OCI-LY1 (cell line): ENCODE data around the gene STX2.

Experiments
- EZH2 ChIP-seq: fragments of 200-600 bp; sonication (generic), shearing (Covaris generic); IDR thresholded peaks from 2 replicates; pipeline ENCODE4 v1.8.0; 2017; ENCODE audit warnings: borderline replicate concordance, mixed run types, mild to moderate bottlenecking, antibody characterized with exemption, low read length, moderate library complexity, mixed read lengths
- TF ChIP-seq, protein P1 (sequence below): fragments of 200-600 bp; sonication (generic), shearing (Covaris generic); IDR thresholded peaks from 2 replicates; pipeline ENCODE4 v1.5.1; 2017; ENCODE audit warnings: mild to moderate bottlenecking, antibody characterized with exemption, low read length, moderate library complexity, mixed read lengths

DNA sequence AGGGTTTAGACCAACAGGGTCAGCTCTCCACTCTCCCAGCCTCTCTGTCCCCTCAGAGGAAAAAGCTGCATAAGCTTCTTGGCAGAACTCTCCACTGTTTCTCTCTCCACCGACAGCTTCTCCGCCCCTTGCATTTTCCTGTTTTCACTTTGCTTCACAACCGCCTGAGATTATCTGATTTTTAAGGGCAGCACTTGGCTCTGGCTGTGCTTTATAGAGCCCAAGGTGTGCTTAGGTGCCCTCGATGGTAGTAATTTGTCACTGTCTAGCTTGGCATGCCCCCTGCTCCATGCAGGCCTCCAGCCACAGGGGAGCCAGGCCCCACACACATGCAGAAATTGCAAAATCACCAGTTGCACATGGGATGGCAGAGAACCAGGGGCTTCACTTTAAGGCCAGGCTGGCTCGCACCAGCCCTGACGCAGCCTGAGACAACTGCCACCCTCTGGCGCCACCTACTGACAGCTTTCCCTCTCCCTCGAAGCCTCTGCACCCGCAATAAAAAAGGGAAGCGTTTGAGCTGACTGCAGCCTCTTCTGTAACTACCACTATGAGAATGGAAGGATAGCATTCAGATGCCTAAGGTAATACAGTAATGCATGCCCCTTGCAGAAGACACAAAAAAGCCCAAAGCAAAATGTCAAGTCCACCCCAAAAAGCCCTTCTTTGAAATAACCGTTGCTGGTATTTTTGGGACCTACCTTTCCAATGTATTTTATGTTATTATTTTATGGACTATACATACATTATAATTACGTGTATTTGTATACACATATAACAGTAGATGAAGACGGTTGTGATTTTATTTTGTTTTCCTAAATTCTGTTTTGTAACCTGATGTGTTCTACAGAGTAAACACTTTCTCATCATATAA lies 90.9 kb downstream of the STX2 start:
- TF ChIP-seq, protein P1, sequence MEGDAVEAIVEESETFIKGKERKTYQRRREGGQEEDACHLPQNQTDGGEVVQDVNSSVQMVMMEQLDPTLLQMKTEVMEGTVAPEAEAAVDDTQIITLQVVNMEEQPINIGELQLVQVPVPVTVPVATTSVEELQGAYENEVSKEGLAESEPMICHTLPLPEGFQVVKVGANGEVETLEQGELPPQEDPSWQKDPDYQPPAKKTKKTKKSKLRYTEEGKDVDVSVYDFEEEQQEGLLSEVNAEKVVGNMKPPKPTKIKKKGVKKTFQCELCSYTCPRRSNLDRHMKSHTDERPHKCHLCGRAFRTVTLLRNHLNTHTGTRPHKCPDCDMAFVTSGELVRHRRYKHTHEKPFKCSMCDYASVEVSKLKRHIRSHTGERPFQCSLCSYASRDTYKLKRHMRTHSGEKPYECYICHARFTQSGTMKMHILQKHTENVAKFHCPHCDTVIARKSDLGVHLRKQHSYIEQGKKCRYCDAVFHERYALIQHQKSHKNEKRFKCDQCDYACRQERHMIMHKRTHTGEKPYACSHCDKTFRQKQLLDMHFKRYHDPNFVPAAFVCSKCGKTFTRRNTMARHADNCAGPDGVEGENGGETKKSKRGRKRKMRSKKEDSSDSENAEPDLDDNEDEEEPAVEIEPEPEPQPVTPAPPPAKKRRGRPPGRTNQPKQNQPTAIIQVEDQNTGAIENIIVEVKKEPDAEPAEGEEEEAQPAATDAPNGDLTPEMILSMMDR: peak; percentile 87
- TF ChIP-seq EZH2: no peak
